Measurements from ENCODE around the gene PIGP.
"Not testable (repeated sequence)": the region's sequence is repeated elsewhere in the genome, so short reads cannot be mapped to it uniquely, and the experiment has no call there.

PIGP gene

DNA sequence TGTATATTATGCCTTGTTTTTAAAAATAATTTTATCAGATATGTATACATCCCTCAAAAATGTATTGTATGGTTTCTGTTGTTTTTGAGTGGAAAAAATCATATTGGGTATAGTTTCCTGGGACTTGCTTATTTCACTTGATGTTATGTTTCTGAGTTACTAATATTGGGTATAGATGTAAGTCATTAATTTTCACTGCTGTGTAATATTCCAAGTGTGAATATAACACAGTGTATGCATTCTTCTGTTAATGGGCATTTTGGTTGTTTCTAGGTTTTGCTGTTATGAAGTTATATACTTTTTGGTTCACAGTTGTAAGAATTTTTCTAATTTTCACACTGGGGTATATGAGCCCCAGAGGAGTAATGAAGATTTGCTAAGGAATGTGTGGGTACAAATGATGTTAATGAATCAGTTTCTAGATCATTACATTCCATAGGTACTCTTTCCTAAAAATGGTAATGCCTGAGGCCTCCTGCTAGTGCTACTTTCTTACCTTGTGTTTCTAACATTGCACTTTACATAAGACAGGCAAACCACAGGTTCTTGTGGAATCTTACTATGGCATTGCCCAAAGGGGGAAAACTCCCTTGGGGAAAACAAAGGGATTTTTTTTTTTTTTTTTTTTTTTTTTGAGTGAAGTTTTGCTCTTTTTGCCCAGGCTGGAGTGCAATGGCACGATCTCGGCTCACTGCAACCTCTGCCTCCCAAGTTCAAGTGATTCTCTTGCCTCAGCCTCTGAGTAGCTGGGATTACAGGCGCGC, 3.4 kb upstream of the PIGP start:
- DNase-seq (ENCODE audit: low read depth, low spot score), result no peak

DNA sequence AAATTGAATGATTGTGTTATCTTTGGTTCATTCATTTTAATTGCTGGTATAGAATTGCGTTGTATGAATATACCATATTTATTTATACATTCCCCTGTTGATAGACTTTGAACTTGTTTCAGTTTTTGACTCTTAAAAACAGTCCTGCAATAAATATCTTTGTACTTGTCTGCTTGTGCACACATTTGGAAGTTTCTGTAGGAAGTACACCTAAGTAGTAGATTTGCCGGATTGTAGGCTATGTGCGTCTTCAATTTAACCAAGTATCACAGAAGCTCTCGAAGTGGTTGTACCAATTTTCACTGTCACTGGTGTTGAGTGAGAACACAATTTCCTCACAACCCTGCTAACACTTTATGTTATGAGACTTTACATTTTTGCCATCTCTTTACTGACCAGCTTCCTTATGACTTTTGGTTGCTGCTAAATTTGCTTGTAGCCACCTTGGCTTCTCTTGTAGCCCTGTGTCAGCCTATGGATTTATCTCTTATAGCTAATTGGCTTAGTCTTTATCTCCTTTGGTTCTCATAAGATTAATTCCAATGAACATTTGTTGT, 2.4 kb upstream of the PIGP start:
- no peak for DNase-seq (ENCODE audit: low read depth, low spot score)

DNA sequence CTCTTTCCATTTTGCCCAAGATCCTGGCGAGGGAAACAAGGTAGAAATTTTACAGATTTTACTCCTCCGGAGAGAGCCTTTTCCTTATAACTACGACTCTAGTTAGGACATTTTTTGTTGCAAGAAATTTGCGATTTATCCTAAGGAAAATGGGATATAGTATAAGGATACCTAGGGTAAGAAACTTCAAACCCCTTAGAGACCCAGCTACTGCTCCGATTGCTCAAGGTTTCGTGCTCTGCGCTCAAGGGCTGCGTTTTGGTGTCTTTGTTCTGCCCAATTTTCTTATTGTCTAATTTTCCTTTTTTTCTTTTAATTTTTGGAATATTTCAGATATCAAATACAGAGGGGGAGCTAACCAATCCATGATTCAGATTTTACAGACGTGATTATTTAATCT, 1.7 kb upstream of the PIGP start:
- no peak for DNase-seq (ENCODE audit: low read depth, low spot score)

DNA sequence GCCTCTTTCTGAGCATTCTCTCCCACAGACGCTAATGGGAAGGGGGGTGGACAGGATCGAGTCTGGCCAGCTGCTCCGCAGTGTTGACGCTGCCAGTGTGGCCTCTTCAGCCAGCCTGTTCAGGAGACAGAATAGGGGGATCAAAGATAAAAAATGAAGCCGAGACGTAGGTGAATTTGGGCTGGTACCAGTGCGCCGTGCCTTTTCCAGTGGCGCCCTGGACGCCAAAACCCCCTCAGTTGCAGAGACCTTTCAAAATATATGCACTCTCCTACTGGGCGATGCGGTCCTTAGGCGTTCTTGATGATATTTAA, 1.3 kb upstream of the PIGP start:
- DNase-seq (ENCODE audit: low read depth, low spot score), result no peak

DNA sequence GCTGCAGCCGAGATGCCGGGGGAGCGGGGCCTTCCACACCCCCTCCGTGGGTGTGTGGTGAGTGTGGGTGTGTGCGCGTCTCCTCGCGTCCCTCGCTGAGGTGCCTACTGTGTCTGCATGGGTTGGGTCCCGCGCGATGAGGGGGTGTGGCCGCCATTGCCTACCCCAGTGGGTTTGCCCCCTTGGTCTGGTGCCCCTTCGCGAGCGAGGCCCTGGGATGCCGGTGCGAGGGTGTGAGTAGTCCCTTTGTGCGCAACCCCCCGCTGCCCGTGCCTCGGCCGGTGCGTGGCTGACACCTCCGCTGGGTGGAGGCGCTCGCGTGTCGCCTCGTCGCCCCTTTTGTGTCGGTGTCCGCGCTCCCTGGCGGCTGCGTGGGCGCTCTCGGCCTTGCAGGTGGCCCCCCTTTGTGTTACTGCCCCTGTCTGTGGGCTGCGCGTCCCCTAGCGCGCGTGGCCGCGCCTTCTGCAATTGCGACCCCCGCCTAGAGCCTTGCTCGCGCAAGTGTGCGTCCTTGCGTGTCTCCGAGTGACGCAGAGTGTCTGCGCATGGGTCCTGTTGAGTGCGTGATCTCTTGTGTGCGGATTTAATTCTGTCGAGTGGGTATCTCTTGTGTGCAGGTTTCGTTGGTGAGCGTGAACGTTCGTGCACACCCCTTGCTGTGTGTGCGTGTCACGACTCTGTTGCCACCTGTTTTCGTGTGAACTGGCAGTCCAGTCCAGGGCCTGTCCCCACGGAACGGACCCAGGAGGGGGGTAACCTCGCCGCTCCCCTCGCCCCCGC, 736 bp upstream of the PIGP start:
- peak; percentile 37 for DNase-seq (ENCODE audit: low read depth, low spot score)

DNA sequence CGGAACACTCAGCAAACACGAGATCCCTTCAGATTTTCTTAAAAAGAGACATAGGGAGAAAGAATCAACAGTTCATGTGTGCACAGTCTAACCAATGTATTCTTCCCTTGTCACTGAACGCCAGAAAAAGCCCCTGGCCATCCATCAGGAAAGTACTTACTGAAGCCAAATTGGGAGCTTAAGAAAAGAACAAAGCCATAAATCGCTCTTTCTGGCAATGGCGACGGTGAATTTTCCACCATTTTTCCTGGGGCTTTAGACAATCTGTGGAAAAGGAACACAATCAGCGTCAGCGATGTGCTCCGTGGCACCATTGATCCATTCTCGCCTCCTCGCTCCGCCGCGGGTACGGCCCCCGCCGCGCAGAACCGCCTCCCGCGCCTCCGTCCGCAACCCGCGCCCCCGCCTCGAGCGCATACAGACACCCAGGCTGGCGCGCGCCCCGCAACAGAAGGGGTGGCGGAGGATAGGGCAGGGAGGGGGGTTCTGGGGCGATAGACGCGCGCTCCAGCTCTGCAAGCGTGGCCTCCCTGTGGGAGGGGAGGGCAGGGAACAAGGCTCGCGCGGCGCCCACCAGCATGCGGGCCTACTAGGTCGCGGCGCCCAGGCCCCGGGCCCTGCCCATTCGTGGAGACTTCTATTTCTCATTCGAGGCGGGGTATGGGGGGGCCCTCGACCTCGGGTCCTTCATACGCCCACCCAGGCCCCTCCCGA, 440 bp downstream of the PIGP start:
- no peak for DNase-seq (ENCODE audit: low read depth, low spot score)

DNA sequence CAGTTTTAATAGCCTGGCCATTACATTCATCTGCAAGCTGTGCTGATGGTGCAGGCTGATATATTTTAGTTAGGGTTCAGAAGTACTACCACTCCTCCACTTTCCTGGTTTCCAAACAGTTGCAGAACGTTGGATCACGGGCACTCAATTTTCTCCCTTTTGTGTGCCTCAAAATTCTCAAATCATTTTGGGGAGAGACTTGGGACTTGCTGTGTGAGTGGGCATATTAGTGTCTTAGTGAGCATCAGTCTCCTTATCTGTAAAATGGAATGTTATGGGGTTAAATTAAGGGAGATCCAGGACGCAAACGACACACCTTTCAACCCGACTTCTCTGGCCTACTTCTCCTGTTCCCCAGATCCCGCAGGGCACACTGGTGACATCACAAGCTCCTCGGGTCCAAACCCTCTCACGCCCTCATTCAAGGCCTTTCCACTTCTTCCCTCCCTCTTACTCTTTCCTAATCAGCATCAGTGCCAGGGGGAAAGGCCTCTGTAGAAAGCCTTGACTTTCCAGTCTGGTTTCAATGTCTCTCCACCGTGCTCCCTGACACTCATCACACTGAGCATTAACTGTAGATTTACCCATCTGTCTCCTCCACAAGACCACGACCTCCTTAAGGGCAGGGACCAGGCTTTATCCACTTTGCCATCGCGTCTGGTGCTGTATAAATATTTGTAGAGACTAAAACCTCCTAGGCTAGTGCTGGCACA, 1.2 kb downstream of the PIGP start:
- no peak for DNase-seq (ENCODE audit: low read depth, low spot score)

DNA sequence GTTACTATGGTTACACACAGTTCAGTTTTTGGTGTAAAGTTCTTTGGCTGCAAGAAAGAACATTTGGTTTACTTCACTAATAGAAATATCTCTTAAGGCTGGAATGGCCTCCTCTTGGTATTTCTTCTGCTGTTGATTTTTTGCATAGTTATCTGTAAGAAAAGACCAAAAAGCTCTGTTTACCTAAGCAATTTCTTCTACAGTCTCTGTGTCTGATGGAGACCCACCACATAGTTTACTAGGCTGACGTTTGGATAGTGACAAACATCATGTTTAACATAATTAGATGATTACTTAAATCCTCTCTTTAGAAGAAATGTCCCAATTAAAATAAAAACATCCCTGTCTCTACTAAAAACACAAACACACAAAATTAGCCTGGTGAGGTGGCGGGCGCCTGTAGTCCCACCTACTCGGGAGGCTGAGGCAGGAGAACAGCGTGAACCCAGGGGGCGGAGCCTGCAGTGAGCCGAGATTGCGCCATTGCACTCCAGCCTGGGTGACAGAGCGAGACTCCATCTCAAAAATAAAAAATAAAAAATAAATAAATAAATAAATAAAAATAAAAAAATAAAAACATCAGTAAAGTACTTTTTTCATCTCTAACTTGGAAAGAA, 7.2 kb downstream of the PIGP start:
- no peak for DNase-seq (ENCODE audit: low read depth, low spot score)

DNA sequence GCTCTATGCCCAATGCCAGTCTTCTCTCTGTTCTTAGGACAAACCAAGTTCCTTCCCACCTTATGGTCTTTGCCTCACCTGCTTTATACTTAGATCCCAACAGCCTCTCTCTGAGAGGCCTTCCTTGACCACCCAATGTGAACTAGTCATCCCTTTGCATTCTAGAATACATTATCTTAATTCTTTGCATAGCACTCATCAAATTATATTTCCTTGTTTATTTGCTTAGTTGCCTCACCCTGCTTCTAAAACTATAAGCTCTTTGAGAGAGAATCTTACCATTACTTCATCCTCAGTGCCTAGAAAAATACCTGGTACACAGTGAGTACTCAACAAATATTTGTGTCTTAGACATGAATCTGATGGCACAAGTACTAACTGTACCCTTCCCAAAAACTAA, 8.0 kb downstream of the PIGP start:
- DNase-seq (ENCODE audit: low read depth, low spot score), result no peak

DNA sequence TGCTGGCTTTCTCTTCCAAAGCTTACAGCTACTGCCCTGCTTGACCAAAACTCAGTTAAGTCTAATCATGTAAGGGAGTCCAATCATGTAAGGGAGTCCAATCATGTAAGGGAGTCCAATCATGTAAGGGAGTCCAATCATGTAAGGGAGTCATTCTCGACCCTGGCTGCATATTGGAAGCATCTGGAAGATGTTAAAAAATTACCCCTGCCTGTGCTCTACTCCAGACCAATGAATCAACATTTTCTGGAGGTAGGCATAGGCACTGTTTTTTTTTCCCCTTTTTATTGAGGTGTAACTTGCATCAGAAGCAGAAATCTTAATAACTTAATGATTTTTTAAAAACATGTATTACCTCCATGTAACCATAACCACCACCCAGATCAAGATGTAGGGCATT, 9.4 kb downstream of the PIGP start:
- DNase-seq (ENCODE audit: low read depth, low spot score), result no peak

DNA sequence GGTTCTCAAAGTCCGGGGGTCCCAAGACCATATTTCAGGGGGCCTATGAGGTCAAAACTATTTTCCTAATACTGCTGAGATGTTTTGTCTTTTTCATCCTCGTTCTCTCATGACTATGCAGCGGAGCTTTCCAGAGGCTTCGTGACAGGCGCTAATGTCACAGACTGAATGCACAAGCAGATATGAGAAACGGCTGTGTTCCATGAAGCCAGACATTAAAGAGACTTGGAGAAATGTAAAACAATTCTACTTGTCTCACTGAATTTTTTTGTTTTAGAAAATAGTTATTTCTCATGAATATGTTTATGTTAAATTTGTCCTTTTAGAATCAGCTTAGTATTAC, 10.3 kb downstream of the PIGP start:
- DNase-seq (ENCODE audit: low read depth, low spot score), result no peak

DNA sequence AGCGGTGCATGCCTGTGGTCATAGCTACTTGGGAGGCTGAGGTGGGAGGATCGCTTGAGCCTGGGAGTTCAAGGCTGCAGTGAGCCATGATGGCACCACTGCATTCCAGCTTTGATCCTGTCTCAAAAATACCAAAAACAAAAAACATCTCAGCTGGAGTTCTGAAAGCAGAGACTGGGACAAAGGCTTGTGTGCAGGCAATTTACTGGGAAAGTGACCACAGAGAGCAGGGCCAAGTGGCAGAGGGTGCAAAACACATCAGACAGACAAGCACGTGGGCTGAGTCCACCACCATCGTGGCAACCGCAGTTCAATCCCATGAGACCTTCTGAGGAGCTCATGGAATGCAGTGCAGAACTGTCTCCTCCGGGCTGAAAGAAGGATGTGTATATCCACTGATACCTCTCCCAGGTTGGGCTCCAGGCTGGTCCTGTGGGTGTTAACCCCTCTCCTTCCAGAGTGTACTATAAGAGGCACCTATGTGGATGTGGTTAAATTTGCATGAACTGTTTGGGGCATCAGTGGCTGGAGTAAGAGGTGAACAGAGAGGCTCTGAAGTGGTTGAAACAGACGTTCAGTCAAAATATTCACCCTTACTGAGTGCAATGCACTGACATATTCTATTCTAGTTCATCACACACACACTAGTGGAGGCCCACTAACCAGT, 10.8 kb downstream of the PIGP start:
- no peak for DNase-seq (ENCODE audit: low read depth, low spot score)

DNA sequence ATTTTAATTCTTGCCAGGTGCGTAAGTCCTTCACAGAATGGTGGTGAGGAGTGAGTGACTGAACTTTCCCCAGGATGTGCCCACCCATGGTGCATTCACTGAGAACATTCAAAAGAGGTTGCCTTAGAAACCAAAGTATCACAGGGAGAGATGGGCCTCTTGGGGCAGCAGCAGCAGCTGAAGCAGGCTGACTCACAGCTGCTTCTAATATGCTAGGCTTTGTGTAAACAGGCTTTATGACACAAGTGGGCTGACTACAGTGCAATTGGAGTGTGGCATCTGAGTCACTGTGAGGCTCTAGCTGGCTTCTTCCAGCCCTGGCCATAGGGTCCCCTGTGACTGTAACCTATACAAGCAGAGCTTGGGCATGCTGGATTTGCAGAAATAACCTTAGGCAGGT, 12.6 kb downstream of the PIGP start:
- no peak for DNase-seq (ENCODE audit: low read depth, low spot score)

DNA sequence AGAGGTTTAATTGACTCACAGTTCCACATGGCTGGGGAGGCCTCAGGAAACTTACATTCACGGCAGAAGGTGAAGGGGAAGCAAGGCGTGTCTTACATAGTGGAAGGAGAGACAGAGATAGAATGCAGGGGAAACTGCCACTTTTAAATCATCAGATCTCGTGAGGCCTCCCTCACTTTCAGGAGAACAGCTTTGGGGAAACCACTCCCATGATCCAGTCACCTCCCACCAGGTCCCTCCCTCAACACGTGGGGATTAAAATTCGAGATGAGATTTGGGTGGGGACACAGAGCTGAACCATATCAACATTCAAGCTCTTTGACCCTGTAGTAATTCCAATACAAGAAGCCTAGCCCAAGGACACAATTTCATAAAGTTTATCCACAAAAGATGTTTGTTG, 13.7 kb downstream of the PIGP start:
- DNase-seq (ENCODE audit: low read depth, low spot score), result no peak

DNA sequence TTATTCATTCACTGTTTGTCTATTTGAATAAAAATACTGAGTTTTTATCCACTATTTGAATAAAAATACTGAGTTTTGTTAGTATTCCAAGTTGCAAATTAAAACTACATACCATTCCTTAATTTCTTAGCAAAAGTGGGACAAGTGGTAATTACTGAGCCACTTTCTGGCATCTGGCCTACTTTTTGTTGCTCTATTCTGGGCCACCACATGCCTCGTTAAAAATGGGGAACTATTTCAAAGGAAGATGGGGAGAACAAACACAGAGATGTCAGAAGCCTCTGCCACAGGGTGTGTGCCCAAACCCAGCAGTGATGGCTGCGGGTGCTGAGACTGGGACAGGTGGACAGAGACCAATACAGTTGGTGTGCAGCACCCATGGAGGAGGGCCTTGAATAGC, 14.6 kb downstream of the PIGP start:
- no peak for DNase-seq (ENCODE audit: low read depth, low spot score)

DNA sequence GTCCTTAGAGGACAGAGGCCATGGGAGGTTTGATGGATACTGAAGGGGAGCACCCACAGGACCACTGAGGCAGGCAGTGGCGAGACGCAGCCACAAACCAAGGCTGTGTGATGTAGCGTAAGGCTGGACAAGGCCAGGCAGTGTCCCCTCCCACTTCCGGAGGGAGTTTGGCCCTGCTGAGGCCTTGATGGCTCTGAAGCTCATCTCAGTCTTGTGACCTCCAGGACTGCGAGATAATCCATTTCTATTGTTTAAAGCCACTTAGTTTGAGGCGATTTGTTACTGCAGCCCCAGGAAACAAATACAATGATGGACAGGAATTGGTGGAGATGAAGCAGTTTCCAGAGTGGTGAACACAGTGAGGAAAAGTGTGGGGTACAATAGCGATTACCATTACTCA, 15.3 kb downstream of the PIGP start:
- DNase-seq (ENCODE audit: low read depth, low spot score), result no peak

DNA sequence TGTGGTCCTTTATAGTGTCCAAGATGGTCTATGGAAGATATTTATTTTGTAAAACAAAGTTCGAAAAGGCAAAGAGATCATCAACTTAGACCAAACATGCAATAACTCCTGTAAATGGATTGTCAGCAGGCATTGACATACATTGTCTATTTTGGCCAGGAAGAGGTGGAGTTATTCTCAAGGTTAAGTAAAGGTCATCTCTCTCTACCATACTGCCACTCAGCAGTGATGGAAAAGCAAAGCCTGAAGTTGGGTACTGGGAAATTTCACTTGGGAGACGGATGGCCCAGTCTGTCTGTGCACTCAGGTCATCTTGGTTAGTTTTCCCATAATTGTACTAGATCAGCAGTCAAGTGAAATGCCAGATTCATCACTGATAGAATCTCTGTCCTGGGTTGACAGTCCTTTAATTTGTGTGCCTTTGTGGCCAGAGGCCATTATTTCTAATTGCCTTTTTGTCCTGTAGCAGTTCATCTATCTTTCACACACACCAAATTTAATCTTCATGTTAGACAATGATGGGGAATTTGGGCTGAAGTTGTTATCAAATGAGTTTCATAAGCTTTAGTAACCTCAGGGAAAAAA, 17.5 kb downstream of the PIGP start:
- DNase-seq (ENCODE audit: low read depth, low spot score), result no peak

DNA sequence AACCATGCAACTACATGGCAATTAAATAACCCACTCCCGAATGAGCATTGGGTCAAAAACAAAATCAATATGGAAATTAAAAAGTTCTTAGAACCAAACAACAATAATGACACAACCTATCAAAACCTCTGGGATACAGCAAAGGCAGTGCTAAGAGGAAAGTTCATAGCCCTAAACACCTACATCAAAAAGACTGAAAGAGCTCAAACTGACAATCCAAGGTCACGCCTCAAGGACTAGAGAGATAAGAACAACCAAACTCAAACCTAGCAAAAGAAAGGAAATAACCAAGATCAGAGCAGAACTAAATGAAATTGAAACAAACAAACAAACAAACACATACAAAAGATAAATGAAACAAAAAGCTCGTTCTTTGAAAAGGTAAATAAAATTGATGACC, 23.1 kb downstream of the PIGP start:
- not testable (repeated sequence) for DNase-seq (ENCODE audit: low read depth, low spot score)

DNA sequence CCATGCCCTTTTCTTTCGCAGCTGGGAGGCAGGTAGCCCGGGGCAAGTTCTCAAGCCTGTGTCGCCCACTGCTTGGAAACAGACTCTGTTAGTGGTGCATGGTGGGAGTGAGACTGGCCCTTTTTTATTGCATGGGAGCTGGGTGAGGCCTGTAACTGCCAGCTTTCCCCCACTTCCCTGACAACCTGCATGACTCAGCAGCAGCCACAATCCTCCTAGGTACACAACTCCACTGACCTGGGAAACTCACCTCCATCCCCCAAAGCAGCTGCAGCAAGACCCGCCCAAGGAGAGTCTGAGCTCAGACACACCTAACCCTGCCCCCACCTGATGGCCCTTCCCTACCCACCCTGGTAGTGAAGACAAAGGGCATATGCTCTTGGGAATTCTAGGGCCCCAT, 25.8 kb downstream of the PIGP start:
- DNase-seq (ENCODE audit: low read depth, low spot score), result no peak

DNA sequence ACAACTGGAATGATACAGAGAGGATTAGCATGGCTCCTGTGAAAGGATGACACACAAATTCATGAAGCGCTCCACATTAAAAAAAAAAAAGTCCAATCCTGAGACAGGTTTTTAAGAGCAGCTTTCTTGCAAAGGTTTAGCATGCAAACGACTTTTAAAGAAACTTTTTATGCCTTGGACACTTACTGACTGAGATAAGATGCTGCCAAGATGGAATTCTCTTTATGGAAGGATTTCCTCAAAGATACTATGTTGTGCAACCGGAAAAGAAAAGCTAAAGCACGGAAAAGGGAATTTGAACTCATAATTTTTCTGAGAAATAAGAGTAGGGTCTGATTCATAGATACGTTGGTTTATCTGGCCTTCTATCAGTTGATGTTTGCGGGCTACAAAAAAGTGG, 27.3 kb downstream of the PIGP start:
- no peak for DNase-seq (ENCODE audit: low read depth, low spot score)

DNA sequence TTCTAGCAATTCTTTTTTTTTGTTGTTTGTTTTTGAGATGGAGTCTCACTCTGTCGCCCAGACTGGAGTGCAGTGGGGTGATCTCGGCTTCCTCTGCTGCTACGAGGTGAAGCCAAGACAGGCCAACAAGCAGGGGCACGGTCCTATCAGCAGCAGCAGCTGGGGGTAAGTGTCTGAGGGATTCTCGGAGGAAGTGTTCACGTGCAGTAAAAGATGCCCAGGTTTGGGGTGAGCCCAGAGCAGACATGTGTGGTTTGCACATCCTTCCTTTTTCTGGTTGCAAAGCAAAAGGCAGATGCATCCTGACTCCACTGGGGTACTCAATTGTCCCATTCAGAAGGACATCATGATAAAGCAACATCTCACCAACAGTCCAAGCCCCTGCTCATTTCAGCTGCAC, 27.7 kb downstream of the PIGP start:
- no peak for DNase-seq (ENCODE audit: low read depth, low spot score)

Data from activated CD4-positive, CD25-positive, alpha-beta regulatory T cell treated with anti-CD3 and anti-CD28 coated beads, Interleukin-2, amount 50 U/mL, for 16 hours (primary cell).